DMS114 treated with DMSO at 0.1 percent for 48 hours (cell line): ENCODE results near the gene GSK3A.

Source experiments
- DNase-seq: peaks from one replicate; lab custom pipeline; 2025; ENCODE audit not compliant: unreplicated experiment; lab: John Stamatoyannopoulos, UW

GSK3A gene

DNA sequence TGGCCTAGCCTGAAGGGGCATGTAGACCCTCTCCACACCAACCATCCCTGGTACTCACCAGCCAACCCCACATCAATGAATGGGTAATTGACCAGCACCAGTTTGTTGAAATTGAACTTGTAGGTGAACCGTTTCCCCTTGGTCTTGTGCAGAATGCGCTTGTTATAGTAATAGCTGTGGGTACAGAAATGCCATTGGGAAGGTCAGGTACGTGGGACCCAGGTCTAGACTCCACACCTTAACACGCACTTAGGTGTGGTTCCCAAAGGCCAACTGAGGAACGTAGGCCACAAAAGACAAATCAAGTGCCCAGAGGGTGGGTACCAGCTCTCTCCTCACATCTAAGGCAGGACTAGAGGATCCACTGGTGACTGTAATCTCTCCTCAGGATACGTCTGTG is 7.4 kb upstream of the GSK3A start:
- DNase-seq: no peak

- no peak for DNase-seq
Observed at GRCh38 chr19:42249149-42249750, 6.8 kb upstream of the GSK3A start.

DNA sequence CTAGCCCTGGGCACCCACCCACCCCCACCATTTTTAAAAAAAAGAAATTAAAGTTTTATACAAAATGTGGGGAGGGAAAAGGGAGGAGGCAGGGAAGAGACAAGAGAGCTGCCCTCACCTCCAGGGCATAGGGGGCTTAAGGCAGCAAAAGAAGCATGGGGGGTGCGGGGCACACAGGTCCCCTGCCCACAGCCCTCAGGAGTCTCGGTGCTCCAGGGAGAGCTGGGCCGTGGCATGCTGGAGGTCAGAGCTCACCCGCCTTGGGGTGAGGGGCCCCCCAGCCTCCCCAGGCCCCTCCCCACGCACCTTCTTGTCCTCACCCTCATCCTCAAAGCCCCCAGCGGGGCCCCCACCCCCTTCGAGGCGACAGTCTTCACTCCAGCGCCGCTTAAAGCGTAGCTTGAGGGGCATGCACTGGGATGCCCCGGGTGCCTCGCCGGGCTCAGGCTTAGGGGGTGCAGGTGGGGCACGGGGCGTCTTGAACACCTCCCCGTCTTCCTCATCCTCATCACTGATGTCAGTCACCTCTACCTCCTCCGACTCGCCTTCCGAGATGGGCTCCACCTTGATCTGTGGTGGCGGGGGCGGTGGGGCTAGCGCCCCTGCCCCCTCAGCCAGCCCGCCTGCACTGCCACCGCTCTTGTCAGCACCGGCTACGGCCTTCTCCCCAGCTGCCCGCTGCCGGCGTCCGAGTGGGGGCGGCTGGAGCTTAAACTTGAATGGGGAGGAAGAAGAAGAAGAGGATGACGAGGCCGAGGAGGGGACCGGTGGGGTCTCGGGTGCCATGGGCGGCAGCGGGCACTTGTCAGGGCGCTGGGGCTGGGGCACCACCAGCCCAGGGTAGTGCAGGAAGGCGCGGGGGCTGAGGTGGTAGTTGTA is 6.1 kb upstream of the GSK3A start:
- DNase-seq: no peak

DNA sequence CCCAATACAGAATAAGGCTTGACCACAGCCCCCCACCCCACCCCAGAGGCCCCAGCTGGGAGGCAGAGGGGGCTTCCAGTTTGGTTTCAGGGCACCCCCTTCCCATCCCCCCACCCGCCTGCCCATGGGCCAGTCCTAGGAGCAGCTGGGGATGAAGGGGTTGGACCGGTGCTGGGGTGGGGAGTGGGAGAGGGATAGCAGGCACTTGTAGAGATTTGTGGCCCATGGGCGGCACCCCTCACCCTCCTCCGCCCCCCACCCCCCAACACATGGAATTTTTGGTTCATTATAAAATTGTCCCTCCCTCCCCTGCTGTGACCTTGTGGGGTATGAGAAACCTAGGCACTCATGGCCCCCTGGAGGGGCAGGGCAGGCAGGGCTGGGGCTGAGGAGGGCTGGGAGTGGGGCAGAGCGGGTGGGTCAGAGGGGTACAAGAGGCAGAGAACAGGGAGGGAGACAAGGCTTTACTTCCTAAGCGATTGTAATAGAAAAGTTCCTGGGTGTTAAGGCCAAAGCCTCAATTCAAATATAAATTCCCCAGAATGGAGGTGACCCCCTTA is 5.3 kb upstream of the GSK3A start:
- DNase-seq: no peak

GRCh38 chr19:42246922-42247639 is 4.7 kb upstream of the GSK3A start:
- no peak for DNase-seq

DNA sequence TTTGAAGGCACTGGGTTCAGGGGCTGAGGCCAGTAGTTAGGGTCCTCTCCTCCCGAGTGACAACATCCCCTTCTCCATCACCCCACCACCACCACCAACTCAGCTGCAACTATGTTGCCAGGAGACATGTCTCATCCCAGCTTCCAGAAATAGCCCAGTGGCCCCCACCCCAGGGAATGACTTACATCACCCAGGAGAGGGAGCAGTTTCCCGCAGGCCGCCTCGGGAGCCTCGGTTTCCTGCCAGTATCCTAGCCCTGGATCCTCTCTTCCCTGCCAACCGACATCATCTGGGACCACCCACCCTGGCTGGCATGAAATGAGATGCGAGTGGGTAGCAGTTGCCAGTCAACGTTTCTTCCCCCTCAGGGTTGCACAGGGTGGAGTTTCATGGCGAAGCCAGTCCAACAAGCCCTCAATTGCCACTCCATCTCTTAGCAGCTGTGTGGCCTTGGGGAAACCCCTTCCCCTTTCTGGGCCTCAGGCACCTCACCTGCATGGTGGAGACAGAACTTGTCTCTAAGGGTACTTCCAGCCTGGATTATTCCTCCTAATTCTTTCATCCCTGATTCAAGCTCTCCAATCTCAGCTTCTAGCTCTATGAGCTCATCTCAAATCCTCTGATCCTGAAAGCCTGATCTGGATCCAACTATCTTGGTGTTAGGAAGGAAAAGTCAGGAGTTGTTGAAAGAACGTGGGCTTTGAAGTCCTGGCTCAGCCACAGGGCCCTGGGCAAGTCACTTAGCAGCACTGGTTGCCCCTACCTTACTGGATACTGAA is 3.9 kb upstream of the GSK3A start:
- peak; percentile 57 for DNase-seq

GRCh38 chr19:42245231-42245630 is 2.8 kb upstream of the GSK3A start:
- DNase-seq: no peak

GRCh38 chr19:42244347-42245220 is 2.2 kb upstream of the GSK3A start:
- DNase-seq: peak; percentile 97

DNA sequence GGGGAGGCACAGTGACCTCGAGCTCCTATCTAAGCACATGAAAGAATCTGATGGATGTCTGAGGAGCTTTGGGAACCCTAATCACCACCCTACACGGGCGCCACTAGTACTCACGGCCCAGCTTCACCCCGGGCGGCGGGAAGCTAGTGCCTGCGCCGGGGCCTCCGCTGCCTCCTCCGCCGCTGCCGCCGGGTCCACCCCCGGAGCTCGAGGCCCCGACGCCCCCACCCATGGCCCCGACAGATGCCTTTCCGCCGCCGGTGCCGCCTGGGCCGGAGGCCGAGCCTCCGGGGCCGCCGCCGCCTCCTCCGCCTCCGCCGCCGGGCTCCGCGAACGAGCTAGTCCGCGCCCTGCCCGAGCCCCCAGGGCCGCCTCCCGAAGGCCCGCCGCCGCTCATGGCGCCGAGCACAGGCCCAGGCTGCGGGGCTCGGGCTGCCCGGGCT is 312 bp downstream of the GSK3A start:
- no peak for DNase-seq

DNA sequence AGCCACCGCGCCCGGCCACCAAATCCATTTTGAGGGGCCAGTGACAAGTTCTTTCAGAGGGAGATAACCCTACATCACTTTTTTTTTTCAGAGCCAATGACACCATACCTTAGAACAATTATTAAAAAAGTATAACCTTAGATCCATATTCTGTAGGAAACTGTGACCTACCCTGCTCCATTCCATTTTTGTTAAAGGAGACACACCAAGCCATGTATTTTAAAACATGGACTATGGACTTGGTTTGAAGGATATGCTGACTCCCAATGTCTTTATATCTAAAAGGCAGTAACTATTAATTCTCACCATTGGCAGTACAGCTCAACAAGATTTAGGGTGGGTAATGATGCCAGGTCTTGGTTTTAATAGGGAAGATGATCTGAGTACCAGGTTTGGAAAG is 1.1 kb downstream of the GSK3A start:
- no peak for DNase-seq

- no peak for DNase-seq
Observed at GRCh38 chr19:42239544-42240220, 2.7 kb downstream of the GSK3A start.

GRCh38 chr19:42235181-42235580 is 7.2 kb downstream of the GSK3A start:
- no peak for DNase-seq

- DNase-seq: no peak
Observed at GRCh38 chr19:42234364-42234763, 8.0 kb downstream of the GSK3A start.

GRCh38 chr19:42233678-42234292 is 8.6 kb downstream of the GSK3A start:
- no peak for DNase-seq

DNA sequence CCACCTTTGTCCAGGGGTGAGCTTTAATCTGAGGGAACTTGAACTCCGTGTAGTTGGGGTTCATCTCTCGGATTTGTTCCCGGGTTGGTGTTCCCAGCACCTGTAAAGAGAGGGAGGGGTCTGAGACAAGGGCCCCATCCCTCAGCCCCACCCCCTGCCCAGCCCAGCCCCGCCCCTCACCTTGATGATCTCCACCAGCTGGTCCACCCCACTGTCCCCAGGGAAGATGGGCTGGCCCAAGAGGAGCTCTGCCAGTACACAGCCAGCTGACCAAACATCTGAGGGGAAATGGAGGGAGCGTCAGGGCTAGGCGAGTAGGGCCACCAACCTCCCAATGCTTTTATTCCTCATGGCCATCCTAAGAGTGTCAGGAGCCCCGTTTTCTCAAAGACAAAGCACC is 9.3 kb downstream of the GSK3A start:
- no peak for DNase-seq

GRCh38 chr19:42232435-42232834 is 10.0 kb downstream of the GSK3A start:
- DNase-seq: no peak

DNA sequence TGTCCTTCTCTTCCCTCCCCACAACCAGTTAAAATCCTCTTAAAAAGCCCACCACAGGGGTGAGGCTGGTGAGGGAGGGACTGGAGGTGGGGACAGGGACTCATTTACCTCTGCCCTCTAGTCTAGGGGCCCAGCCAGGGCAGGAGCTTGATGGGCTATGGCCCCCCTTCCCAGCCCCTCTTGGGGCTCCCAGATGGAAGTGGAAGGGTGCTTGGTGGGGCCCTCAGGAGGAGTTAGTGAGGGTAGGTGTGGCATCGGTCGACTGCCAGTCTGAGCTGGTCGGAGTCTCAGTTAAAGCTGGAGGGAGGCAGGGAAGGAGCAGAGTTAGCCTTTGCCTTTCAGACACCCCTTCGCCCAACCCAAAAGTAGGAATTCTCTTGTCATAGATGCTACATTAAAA is 11.8 kb downstream of the GSK3A start:
- DNase-seq: no peak

DNA sequence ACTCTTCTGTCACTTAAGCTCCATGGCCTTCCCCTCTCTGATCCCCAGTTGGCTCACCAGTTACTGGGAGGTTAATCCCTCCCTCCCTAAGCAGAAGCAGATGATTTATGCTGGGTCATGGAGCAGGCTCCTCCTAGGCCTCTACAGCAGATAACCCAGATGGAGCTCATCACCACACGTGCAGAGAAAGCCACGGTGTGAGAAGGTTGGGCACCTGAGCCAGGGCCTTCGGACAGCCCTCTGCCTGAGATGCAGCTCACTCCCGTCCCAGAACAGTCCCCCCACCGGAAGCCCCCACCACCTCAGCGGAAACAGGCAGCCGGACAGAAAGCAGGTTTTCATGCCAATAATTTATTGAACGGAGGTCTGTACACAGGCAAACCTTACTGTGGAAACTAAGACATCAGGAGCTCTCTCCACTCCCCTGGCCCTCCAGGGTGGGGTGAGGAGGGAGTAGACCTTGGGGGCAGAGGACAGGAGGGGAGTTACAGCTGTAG is 12.5 kb downstream of the GSK3A start:
- DNase-seq: no peak
